Diencephalon (tissue), 1 donor: ENCODE results near the gene CDC25B. TPM values are rescaled to one million over a fixed set of nuclear protein-coding genes. Genes with fewer than 3 reads are reported as not detected.

Experiments used
- total RNA-seq: library from RNA; depleted of rRNA; stranded (reverse); fragments of >200 nt; gene quantifications from one replicate; pipeline ENCODE4 v1.2.3, GENCODE V29; 2014

Gene CDC25B
- 10.1 TPM for total RNA-seq

DNA sequence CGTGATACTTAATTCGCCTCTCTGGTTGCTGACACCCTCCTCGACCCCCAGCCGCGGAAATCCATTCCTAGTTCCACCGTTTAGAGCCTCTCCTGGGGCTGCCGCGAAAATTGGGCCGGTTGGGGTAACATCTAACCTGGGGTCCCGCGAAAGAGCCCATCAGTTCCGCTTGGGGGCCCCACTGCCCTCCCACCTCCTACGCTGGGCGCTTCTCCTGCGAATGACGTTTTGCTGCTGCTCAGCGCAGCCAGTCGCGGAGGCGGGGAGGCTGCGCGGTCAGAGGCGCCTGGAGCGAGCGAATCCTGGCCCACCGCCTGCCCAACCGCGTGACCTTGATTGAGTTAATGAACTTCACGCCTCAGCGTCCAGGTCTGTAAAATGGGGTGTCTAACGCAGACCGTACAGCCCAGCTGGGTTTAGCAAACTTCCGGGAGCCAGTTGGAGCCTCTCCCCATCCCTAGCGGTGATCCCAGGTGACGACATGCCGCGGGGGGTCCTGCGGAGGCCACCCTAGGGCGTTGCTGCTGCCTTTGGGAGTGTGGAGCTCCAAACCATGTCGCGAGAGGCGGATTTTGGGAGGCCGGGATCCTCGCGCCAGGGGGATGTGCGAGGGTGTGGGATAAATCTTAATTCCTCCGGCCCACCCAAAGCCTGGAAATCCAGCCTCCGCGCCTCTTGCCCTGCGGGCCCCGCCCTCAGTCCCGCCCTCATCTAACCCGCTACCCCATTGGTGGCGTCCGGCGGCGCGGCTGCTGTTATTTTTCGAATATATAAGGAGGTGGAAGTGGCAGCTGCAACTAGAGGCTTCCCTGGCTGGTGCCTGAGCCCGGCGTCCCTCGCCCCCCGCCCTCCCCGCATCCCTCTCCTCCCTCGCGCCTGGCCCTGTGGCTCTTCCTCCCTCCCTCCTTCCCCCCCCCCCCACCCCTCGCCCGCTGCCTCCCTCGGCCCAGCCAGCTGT lies at the start of gene CDC25B:
CDC25B (plus strand) TSS at position 800 of the 958 bp plus-strand sequence. CDS start 222 bp downstream, outside the sequence.

GRCh38 chr20:3767427-3768341 lies 28.4 kb upstream of the CDC25B start, which contains the start of gene ADISSP:
ADISSP (minus strand) TSS chr20:3767753; CDS start chr20:3760100, 7,653 bp downstream.

GRCh38 chr20:3781153-3781910 lies 14.8 kb upstream of the CDC25B start, which contains the start of gene SPEF1:
SPEF1 (minus strand) TSS chr20:3781448; CDS start chr20:3781287, 161 bp downstream.

GRCh38 chr20:3786665-3787323 lies 9.3 kb upstream of the CDC25B start, which contains the start of gene CENPB:
CENPB (minus strand) TSS chr20:3786740; CDS start chr20:3786483, 257 bp downstream.

DNA sequence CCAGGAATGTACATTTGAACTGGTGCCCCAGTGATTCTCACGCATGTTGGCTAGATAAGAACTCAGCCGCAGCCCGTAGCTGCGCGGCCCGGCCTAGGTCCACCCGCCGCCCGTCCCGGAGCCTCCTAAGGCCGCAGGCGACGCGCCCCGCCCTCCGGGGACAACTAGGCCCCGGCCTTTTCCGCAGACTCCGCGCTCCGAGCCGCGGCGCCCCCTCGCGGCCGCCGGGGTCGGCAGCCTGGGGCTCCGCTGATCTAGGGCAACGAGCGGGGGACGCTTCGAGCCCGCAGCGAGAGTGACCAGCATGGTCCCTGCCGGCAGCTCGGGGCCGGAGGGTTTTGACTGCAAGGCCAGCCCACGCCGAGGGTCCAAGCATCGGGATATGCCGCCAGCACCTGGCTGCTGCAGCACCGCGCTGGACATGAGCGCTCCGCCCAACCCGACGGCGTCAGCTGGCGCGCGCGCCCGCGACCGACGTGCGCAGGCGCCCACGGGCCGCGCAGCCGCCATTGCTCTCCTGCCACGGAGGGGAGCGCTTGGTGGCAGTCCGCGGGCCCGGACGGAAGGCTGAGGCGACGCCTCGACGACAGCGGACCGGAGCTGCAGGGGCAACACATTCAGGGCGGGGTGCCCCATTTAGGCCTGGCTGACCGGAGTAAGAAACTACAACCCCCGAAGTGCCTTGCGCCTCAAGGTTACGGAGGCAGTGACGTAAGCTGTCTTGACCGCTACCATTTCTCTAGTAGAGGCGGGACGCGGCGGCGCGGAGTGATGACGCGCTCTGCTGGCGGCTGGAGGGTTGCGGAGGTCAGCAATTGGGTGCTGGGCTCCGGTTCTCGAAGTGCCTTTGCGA lies 24.2 kb downstream of the CDC25B start, which contains the start of gene AP5S1:
AP5S1 (plus strand) TSS at position 500 of the 853 bp plus-strand sequence. CDS start 1,571 bp downstream, outside the sequence.

GRCh38 chr20:3846740-3847428 lies 50.8 kb downstream of the CDC25B start, which contains the start of gene MAVS:
MAVS (plus strand) TSS chr20:3846834; CDS start chr20:3854625, 7,791 bp downstream.

Other genes starting within 250 kb of the CDC25B start
- not detected for gene GFRA4, start 132.9 kb upstream of the CDC25B start, total RNA-seq
- gene ADAM33, start 114.3 kb upstream of the CDC25B start, total RNA-seq = 2.5 TPM
- gene SIGLEC1, start 83.7 kb upstream of the CDC25B start, total RNA-seq = 0.23 TPM
- 3.2 TPM for gene HSPA12B, start 63.6 kb upstream of the CDC25B start, total RNA-seq
- 17.3 TPM for gene ADISSP, start 28.6 kb upstream of the CDC25B start, total RNA-seq
- gene SPEF1, start 14.9 kb upstream of the CDC25B start, total RNA-seq = 5.1 TPM
- gene CENPB, start 9.6 kb upstream of the CDC25B start, total RNA-seq = 45.7 TPM
- gene AP5S1, start 24.2 kb downstream of the CDC25B start, total RNA-seq = 8.1 TPM
- gene MAVS, start 50.5 kb downstream of the CDC25B start, total RNA-seq = 12.7 TPM
- 50.3 TPM for gene PANK2, start 93.1 kb downstream of the CDC25B start, total RNA-seq
- gene RNF24, start 219.2 kb downstream of the CDC25B start, total RNA-seq = 20.3 TPM